GM12878 (cell line): ENCODE measurements around the gene CCR5AS.

ENCODE experiments used
- ATAC-seq: fragments of 200-7000 bp; cut with Tn5 transposase; 3 replicates; pipeline ENCODE4 v1.9.1; 2020; ENCODE audit warnings: mild to moderate bottlenecking, moderate library complexity
- BruUV-seq: library from RNA; stranded (reverse); fragments of 400-500 nt; replicated peaks from 2 replicates; lab custom pipeline; 2021; lab: Mats Ljungman, UMichigan
- CTCF ChIA-PET: fragments of 300-600 bp; sonication (Branson Sonifier 250); formaldehyde crosslinking; extraction: SDS; loops from one replicate; lab custom pipeline; 2021; ENCODE audit warnings: inconsistent platforms; lab: Yijun Ruan, JAX
- POLR2A ChIA-PET: fragments of 350-600 bp; formaldehyde crosslinking; extraction: SDS; loops from one replicate; lab custom pipeline; 2021; ENCODE audit warnings: inconsistent platforms; lab: Charles Lee
- RAD21 ChIA-PET: fragments of 300-600 bp; sonication (Branson Sonifier 250); formaldehyde crosslinking; loops from one replicate; lab custom pipeline; 2023; ENCODE audit warnings: antibody characterized with exemption; ENCODE audit not compliant: unreplicated experiment; lab: Charles Lee
- SMC1A ChIA-PET: fragments of 300-600 bp; sonication (Branson Sonifier 250); formaldehyde crosslinking; loops from one replicate; lab custom pipeline; 2023; ENCODE audit not compliant: unreplicated experiment, uncharacterized antibody; lab: Charles Lee
- DNase-seq: peaks from one replicate; pipeline ENCODE4 v3.0.0-alpha.2; 2011; ENCODE audit warnings: low read depth, low spot score
- FAIRE-seq: peaks from 3 replicates; lab custom pipeline; 2011; peaks lifted over from hg19 to GRCh38; lab: Jason Lieb, UNC
- H2AFZ ChIP-seq: 2 replicates; pipeline ENCODE4 v1.6.0; 2011; ENCODE audit warnings: low read depth, low read length, control low read depth; ENCODE audit not compliant: control insufficient read depth
- H3K27ac ChIP-seq: 2 replicates; pipeline ENCODE4 v1.5.1; 2011; ENCODE audit warnings: control low read depth; ENCODE audit not compliant: control insufficient read depth, insufficient read depth
- H3K27me3 ChIP-seq, 2 experiments: replicated peaks in 1 of 2; 2 replicates each; pipeline versions ENCODE4 v1.6.0 to v1.6.1; 2011; ENCODE audit warnings: low read length in 1 of 2; ENCODE audit not compliant: control insufficient read depth in 2 of 2, insufficient read depth in 2 of 2
- H3K36me3 ChIP-seq, 2 experiments: 2 replicates each; pipeline ENCODE4 v1.5.1; 2011; ENCODE audit warnings: low read length in 1 of 2; ENCODE audit not compliant: control insufficient read depth in 2 of 2, insufficient read depth in 2 of 2
- H3K4me1 ChIP-seq: 2 replicates; pipeline ENCODE4 v1.6.1; 2011; ENCODE audit warnings: mild to moderate bottlenecking, low read length, moderate library complexity, mixed read lengths; ENCODE audit not compliant: control insufficient read depth, insufficient read depth
- H3K4me2 ChIP-seq: 2 replicates; pipeline ENCODE4 v1.6.0; 2011; ENCODE audit warnings: control low read depth; ENCODE audit not compliant: control insufficient read depth, insufficient read depth
- H3K4me3 ChIP-seq: fragments of 200-600 bp; sonication (generic); 2 replicates; pipeline ENCODE4 v1.5.1; 2016
- H3K79me2 ChIP-seq: 2 replicates; pipeline ENCODE4 v1.6.0; 2011; ENCODE audit warnings: low read length; ENCODE audit not compliant: control insufficient read depth, insufficient read depth
- H3K9ac ChIP-seq: 2 replicates; pipeline ENCODE4 v1.8.0; 2011; ENCODE audit warnings: low read length, control low read depth, mixed read lengths; ENCODE audit not compliant: control insufficient read depth, insufficient read depth
- H3K9me3 ChIP-seq: replicated peaks from 3 replicates; pipeline ENCODE4 v1.5.1; 2011; ENCODE audit warnings: mild to moderate bottlenecking, low read length; ENCODE audit not compliant: control insufficient read depth, insufficient read depth
- H4K20me1 ChIP-seq: 2 replicates; pipeline ENCODE4 v1.6.0; 2011; ENCODE audit not compliant: control insufficient read depth, insufficient read depth
- CREM ChIP-seq: IDR thresholded peaks from 2 replicates; pipeline ENCODE4 v1.6.1; 2014; ENCODE audit warnings: antibody characterized with exemption, low read depth
- HDAC2 ChIP-seq: fragments of 200-600 bp; sonication (generic); IDR thresholded peaks from 2 replicates; pipeline ENCODE4 v1.6.1; 2017
- NRF1 ChIP-seq: conservative IDR thresholded peaks from 2 replicates; pipeline ENCODE4 v1.6.1; 2011; ENCODE audit warnings: mild to moderate bottlenecking, low read depth, low read length, improper control_type of control experiment
- SMAD1 ChIP-seq: fragments of 450-650 bp; IDR thresholded peaks from 2 replicates; pipeline ENCODE4 v1.6.1; 2018; ENCODE audit warnings: mild to moderate bottlenecking, low read depth; ENCODE audit not compliant: partially characterized antibody
- SP1 ChIP-seq: IDR thresholded peaks from one replicate; pipeline ENCODE4 v1.6.1; 2011; ENCODE audit warnings: low read depth, low read length
- TBL1XR1 ChIP-seq: IDR thresholded peaks from 2 replicates; pipeline ENCODE4 v1.6.1; 2012; ENCODE audit warnings: low read depth, low read length, improper control_type of control experiment
- TCF12 ChIP-seq: IDR thresholded peaks from 2 replicates; pipeline ENCODE4 v1.6.1; 2011; ENCODE audit warnings: low read depth, mild to moderate bottlenecking, low read length
- TCF3 ChIP-seq: IDR thresholded peaks from 2 replicates; pipeline ENCODE4 v1.6.1; 2012; ENCODE audit warnings: low read depth, mild to moderate bottlenecking, low read length, borderline replicate concordance; ENCODE audit not compliant: insufficient read depth
- ZNF24 ChIP-seq: fragments of 450-650 bp; IDR thresholded peaks from 2 replicates; pipeline ENCODE4 v1.6.1; 2017; ENCODE audit warnings: antibody characterized with exemption, mild to moderate bottlenecking
- WGBS: methylation state at CpG from one replicate; pipeline ENCODE4 v1.1.6; 2016; ENCODE audit warnings: low lambda C conversion rate; ENCODE audit not compliant: insufficient replicate concordance, insufficient coverage; ENCODE audit errors: missing lambda C conversion rate; 5-methylcytosine and 5-hydroxymethylcytosine counted together
- in situ Hi-C: fragments of 300-500 bp; cut with MboI; formaldehyde crosslinking; loops from 9 replicates; pipeline ENCODE4 v1.14.3; 2018; ENCODE audit warnings: mixed read lengths
- intact Hi-C: fragments of 100-400 bp; cut with micrococcal nuclease; formaldehyde crosslinking; loops from one replicate; pipeline ENCODE4 v1.14.2; 2022; ENCODE audit not compliant: unreplicated experiment
- TF ChIP-seq, protein P1 (sequence below): fragments of 450-650 bp; IDR thresholded peaks from 2 replicates; pipeline ENCODE4 v1.6.1; 2016; ENCODE audit warnings: mild to moderate bottlenecking
- TF ChIP-seq, protein P2 (sequence below): fragments of 450-650 bp; IDR thresholded peaks from 2 replicates; pipeline ENCODE4 v1.6.1; 2017; ENCODE audit warnings: mild to moderate bottlenecking, low read depth, inconsistent platforms; ENCODE audit not compliant: poor library complexity, severe bottlenecking

Gene CCR5AS

GRCh38 chr3:46353090-46353489, 53.8 kb downstream of the CCR5AS start:
- intact Hi-C loops = loop anchor here (5.0 kb wide), 1 partner anchor 36 kb away; no protein-coding TSS in a partner anchor
- Histone ChIP-seq H4K20me1 (no peaks in the 10 kb centered on the region), H3K4me2 (no peak overlapping the region), H3K9me3 (no peaks in the 10 kb centered on the region; the same call in 2 of the 3 replicates), H3K79me2 (no peaks in the 10 kb centered on the region), H3K27me3 (no peaks in the 10 kb centered on the region; a peak in 1 of 4 replicates), H3K9ac (no peak overlapping the region), H3K4me1 (peaks cover 31% of the 10 kb centered on the region), H2AFZ (no peak overlapping the region), H3K4me3 (no peak overlapping the region), H3K27ac (no peak overlapping the region), H3K36me3 (no peaks in the 10 kb centered on the region)
- in situ Hi-C loops = no loop called here
- ChIA-PET SMC1A (interaction anchor here (0.6 to 2.6 kb wide), 4 partner anchors 15 to 59 kb away, joined by 3 to 8 read pairs (median 5); partner anchors contain the start of gene CCR5), RAD21 (interaction anchor here (1.2 to 5.5 kb wide), 2 partner anchors 16 to 19 kb away, joined by 4 to 26 read pairs; no protein-coding TSS in a partner anchor), POLR2A (no interaction called here), CTCF (interaction anchor here (0.8 to 1.0 kb wide), 4 partner anchors 12 to 138 kb away, joined by 3 read pairs; no protein-coding TSS in a partner anchor)
- no peak for DNase-seq
- ATAC-seq = no peak
- 73% methylated on average over 4 of the region's 4 CpGs for WGBS
- no TSS peak for BruUV-seq
- TF ChIP-seq, protein P1, sequence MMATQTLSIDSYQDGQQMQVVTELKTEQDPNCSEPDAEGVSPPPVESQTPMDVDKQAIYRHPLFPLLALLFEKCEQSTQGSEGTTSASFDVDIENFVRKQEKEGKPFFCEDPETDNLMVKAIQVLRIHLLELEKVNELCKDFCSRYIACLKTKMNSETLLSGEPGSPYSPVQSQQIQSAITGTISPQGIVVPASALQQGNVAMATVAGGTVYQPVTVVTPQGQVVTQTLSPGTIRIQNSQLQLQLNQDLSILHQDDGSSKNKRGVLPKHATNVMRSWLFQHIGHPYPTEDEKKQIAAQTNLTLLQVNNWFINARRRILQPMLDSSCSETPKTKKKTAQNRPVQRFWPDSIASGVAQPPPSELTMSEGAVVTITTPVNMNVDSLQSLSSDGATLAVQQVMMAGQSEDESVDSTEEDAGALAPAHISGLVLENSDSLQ = no peak
- TF ChIP-seq TCF3 (no peak), TBL1XR1 (no peak), ZNF24 (no peak), HDAC2 (no peak), SMAD1 (no peak), TCF12 (no peak), NRF1 (no peak), CREM (no peak), SP1 (no peak)
- TF ChIP-seq, protein P2, sequence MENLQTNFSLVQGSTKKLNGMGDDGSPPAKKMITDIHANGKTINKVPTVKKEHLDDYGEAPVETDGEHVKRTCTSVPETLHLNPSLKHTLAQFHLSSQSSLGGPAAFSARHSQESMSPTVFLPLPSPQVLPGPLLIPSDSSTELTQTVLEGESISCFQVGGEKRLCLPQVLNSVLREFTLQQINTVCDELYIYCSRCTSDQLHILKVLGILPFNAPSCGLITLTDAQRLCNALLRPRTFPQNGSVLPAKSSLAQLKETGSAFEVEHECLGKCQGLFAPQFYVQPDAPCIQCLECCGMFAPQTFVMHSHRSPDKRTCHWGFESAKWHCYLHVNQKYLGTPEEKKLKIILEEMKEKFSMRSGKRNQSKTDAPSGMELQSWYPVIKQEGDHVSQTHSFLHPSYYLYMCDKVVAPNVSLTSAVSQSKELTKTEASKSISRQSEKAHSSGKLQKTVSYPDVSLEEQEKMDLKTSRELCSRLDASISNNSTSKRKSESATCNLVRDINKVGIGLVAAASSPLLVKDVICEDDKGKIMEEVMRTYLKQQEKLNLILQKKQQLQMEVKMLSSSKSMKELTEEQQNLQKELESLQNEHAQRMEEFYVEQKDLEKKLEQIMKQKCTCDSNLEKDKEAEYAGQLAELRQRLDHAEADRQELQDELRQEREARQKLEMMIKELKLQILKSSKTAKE = no peak
- FAIRE-seq = no peak
